ENCODE data around the gene FHOD1. TPM values are rescaled to one million over a fixed set of nuclear protein-coding genes. Genes with fewer than 3 reads are reported as not detected.

The FHOD1 gene
- total and polyA plus RNA-seq, 2 donors (not counting 1 experiment from before 2014, with no cell fraction given), result 46.3 to 46.9 TPM

GRCh38 chr16:67230809-67231660, 16.2 kb downstream of the FHOD1 start:
- no peak overlapping the region for H3K4me3 ChIP-seq (ENCODE audit: control extremely low read depth in 1 of 5, extremely low read depth in 1 of 5, insufficient read depth in 1 of 5, low read depth in 2 of 5, low read length in 4 of 5)
- no peaks in the 10 kb centered on the region for H3K27me3 Mint-ChIP-seq
- POLR2A ChIA-PET, result no interaction called here
- peaks cover 19% of the 10 kb centered on the region for H4K20me1 ChIP-seq (ENCODE audit: control insufficient read depth, insufficient read depth, low read length, poor library complexity, severe bottlenecking)
- CTCF ChIA-PET, result interaction anchor here (2.5 kb wide), 1 partner anchor 14 kb away, joined by 9 read pairs; no protein-coding TSS in a partner anchor
- no peaks in the 10 kb centered on the region for H3K27me3 ChIP-seq (replicated peaks in 1 of 4; ENCODE audit: control extremely low read depth in 1 of 4, control insufficient read depth in 3 of 4, insufficient read depth in 4 of 4, low read length in 3 of 4)
- peaks cover 21% of the 10 kb centered on the region for H3K79me2 ChIP-seq (ENCODE audit: control insufficient read depth, insufficient read depth, low read length)
- no peaks in the 10 kb centered on the region for H3K9me3 Mint-ChIP-seq (ENCODE audit: insufficient read depth)
- peak overlapping the region; percentile 20 for H3K27ac Mint-ChIP-seq
- H3K4me1 ChIP-seq (ENCODE audit: control insufficient read depth in 2 of 2, insufficient read depth in 2 of 2, low read length in 2 of 2), result peaks cover 13 to 18% of the 10 kb centered on the region in 2 donors
- intact Hi-C loops (cut with micrococcal nuclease), result no loop called here
- H3K36me3 ChIP-seq (replicated peaks in 1 of 2; ENCODE audit: control extremely low read depth in 1 of 2, control insufficient read depth in 1 of 2, extremely low read depth in 1 of 2, insufficient read depth in 2 of 2, low read length in 1 of 2), result peaks cover 0 to 45% of the 10 kb centered on the region in 2 experiments
- no peak overlapping the region for H3K4me2 ChIP-seq (replicated peaks; ENCODE audit: low read depth, low read length, poor library complexity, severe bottlenecking)
- DNase-seq, result no peak
- 88% methylated on average over 11 of the region's 12 CpGs for WGBS (ENCODE audit: insufficient coverage)
- H3K4me3 Mint-ChIP-seq, result no peak overlapping the region
- peaks cover 21% of the 10 kb centered on the region for H3K4me1 Mint-ChIP-seq
- no peak overlapping the region for H2AFZ ChIP-seq (ENCODE audit: insufficient read depth, low read depth, low read length, poor library complexity, severe bottlenecking)
- no peaks in the 10 kb centered on the region for H3K9me3 ChIP-seq (ENCODE audit: control extremely low read depth in 1 of 3, control insufficient read depth in 2 of 3, insufficient read depth in 1 of 3, low read length in 2 of 3)
- no peak overlapping the region for H3K27ac ChIP-seq (ENCODE audit: low read length in 2 of 2)
- H3K9ac ChIP-seq (ENCODE audit: low read length), result no peak overlapping the region
- TF ChIP-seq EZH2 (IDR thresholded peaks at IDR 0.05; ENCODE audit: borderline replicate concordance, insufficient read depth, low read depth, low read length, poor library complexity, severe bottlenecking) (no peak), CTCF (IDR thresholded peaks at IDR 0.05) (no peak)
- no peak for ATAC-seq (ENCODE audit: low read depth)

Measured in B cell (primary cell).